Mesothelial cell of epicardium (in vitro differentiated cells): ENCODE results near the gene ANKRD17. TPM values are rescaled to one million over a fixed set of nuclear protein-coding genes. Genes with fewer than 3 reads are reported as not detected.

Source experiments
- DNase-seq, 2 experiments: peaks; one replicate each; pipeline ENCODE4 v3.0.0; 2021; ENCODE audit warnings: low spot score in 2 of 2; ENCODE audit not compliant: unreplicated experiment in 2 of 2
- H3K27ac Mint-ChIP-seq: 2 replicates; pipeline ENCODE4 v1.8.0; 2021; ENCODE audit warnings: mixed read lengths
- H3K27me3 Mint-ChIP-seq: 2 replicates; pipeline ENCODE4 v1.8.0; 2021; ENCODE audit warnings: low read depth, mixed read lengths
- H3K36me3 Mint-ChIP-seq: 2 replicates; pipeline ENCODE4 v1.8.0; 2021; ENCODE audit warnings: mixed read lengths
- H3K4me1 Mint-ChIP-seq: 2 replicates; pipeline ENCODE4 v1.8.0; 2021; ENCODE audit warnings: mixed read lengths
- H3K4me3 Mint-ChIP-seq: 2 replicates; pipeline ENCODE4 v1.8.0; 2021; ENCODE audit warnings: mild to moderate bottlenecking, moderate library complexity, mixed read lengths
- H3K9me3 Mint-ChIP-seq: 2 replicates; pipeline ENCODE4 v1.8.0; 2021; ENCODE audit warnings: mixed read lengths
- total RNA-seq: library from RNA; stranded (reverse); gene quantifications from 3 replicates; pipeline ENCODE4 v1.2.1, GENCODE V29; 2021
- TF ChIP-seq, protein P1 (sequence below): fragments of 200-600 bp; sonication (generic); IDR thresholded peaks from one replicate; pipeline ENCODE4 v1.5.0; 2021; ENCODE audit warnings: antibody characterized with exemption; ENCODE audit not compliant: unreplicated experiment

ANKRD17 gene
- total RNA-seq, 1 donor from 2014 or later = 92.5 TPM

DNA sequence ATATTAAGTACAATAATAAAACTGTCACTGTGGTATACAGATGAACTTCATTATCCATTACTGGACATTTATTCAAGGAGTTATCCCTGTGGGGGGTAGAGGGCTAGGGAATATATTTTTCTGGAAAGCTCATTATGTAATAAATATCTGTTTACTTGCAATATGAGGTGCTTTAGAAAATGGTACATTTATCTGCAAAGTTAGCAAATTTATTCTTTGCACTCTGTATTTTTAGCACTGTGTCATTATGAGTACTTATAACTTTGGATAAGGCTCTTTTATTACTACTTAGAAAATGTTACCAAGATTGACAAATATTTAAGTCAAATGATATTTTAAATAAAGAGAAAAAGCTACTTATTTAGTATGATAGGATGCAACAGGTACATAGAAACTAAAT is 37.8 kb downstream of the ANKRD17 start:
- Mint-ChIP-seq H3K4me3 (no peak overlapping the region), H3K4me1 (peaks cover 22% of the 10 kb centered on the region), H3K27ac (no peak overlapping the region), H3K9me3 (no peaks in the 10 kb centered on the region), H3K36me3 (no peaks in the 10 kb centered on the region), H3K27me3 (no peaks in the 10 kb centered on the region)
- TF ChIP-seq, protein P1, sequence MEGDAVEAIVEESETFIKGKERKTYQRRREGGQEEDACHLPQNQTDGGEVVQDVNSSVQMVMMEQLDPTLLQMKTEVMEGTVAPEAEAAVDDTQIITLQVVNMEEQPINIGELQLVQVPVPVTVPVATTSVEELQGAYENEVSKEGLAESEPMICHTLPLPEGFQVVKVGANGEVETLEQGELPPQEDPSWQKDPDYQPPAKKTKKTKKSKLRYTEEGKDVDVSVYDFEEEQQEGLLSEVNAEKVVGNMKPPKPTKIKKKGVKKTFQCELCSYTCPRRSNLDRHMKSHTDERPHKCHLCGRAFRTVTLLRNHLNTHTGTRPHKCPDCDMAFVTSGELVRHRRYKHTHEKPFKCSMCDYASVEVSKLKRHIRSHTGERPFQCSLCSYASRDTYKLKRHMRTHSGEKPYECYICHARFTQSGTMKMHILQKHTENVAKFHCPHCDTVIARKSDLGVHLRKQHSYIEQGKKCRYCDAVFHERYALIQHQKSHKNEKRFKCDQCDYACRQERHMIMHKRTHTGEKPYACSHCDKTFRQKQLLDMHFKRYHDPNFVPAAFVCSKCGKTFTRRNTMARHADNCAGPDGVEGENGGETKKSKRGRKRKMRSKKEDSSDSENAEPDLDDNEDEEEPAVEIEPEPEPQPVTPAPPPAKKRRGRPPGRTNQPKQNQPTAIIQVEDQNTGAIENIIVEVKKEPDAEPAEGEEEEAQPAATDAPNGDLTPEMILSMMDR = no peak
- DNase-seq = no peak

- no peak overlapping the region for H3K27ac Mint-ChIP-seq
- H3K36me3 Mint-ChIP-seq = peaks cover 4% of the 10 kb centered on the region
- H3K9me3 Mint-ChIP-seq = no peaks in the 10 kb centered on the region
- TF ChIP-seq, protein P1 = no peak
- no peak for DNase-seq
- H3K4me1 Mint-ChIP-seq = no peaks in the 10 kb centered on the region
- no peaks in the 10 kb centered on the region for H3K27me3 Mint-ChIP-seq
- H3K4me3 Mint-ChIP-seq = no peak overlapping the region
Measured at GRCh38 chr4:73213916-73214653, 44.5 kb downstream of the ANKRD17 start.

GRCh38 chr4:73212982-73213730 is 45.4 kb downstream of the ANKRD17 start:
- Mint-ChIP-seq H3K27ac (no peak overlapping the region), H3K4me3 (no peak overlapping the region), H3K27me3 (no peaks in the 10 kb centered on the region), H3K36me3 (peaks cover 10% of the 10 kb centered on the region), H3K4me1 (no peaks in the 10 kb centered on the region), H3K9me3 (peaks cover 6% of the 10 kb centered on the region)
- TF ChIP-seq, protein P1 = no peak
- no peak for DNase-seq

DNA sequence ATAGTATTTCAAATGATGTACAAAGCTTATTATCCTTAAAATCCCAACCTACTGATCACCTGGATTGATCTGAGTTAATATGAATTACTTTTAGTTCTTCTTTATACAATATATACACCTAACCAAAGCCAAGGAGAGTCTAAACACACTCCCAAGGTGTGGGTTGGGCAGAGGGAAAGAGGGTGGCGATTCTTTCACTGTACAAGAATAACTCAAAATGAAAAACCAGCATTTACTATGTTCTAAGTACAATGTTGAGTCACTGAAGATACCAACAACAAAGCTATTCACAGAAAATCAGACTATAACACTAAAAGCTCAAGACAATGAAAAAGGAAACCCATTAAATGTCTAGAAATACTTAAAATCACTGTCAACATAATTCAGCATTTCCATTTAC is 46.6 kb downstream of the ANKRD17 start:
- Mint-ChIP-seq H3K36me3 (peaks cover 14% of the 10 kb centered on the region), H3K27ac (no peak overlapping the region), H3K4me3 (no peak overlapping the region), H3K9me3 (peaks cover 10% of the 10 kb centered on the region), H3K4me1 (no peaks in the 10 kb centered on the region), H3K27me3 (no peaks in the 10 kb centered on the region)
- DNase-seq = no peak
- TF ChIP-seq, protein P1 = no peak

DNA sequence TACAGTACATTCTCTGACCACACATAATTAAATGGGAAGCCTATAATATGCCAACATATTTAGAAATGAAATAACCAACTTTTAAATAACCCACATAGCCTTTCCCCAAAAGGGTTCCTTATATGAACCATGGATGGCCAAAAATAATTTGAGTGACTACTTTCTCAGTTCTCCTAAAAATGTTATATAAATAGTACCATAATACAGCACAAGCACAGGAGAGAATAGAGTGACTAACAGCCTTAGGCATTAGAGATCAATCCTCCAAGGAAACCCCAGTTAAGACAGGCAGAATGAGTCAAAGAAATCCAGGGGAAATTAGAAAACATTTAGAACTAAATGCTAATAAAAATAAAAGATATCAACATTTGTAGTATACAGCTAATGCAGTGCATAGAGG is 50.2 kb downstream of the ANKRD17 start:
- no peak overlapping the region for H3K4me3 Mint-ChIP-seq
- no peaks in the 10 kb centered on the region for H3K27me3 Mint-ChIP-seq
- no peaks in the 10 kb centered on the region for H3K4me1 Mint-ChIP-seq
- peaks cover 24% of the 10 kb centered on the region for H3K9me3 Mint-ChIP-seq
- no peak overlapping the region for H3K27ac Mint-ChIP-seq
- no peak for DNase-seq
- TF ChIP-seq, protein P1 = no peak
- H3K36me3 Mint-ChIP-seq = peaks cover 34% of the 10 kb centered on the region
